Measurements from ENCODE around the gene PRKAA1.

GRCh38 chr5:40813698-40814281 is 15.6 kb upstream of the PRKAA1 start:
- TF ChIP-seq REST (IDR thresholded peaks at IDR 0.05; ENCODE audit: low read depth, low read length) (no peak), CTCF (IDR thresholded peaks at IDR 0.05) (no peak), ELF1 (IDR thresholded peaks at IDR 0.05) (no peak), NFIC (IDR thresholded peaks at IDR 0.05; ENCODE audit: borderline replicate concordance) (no peak), GATA2 (CRISPR knock-in tag; IDR thresholded peaks at IDR 0.05) (no peak), MAX (IDR thresholded peaks at IDR 0.05; ENCODE audit: low read depth) (no peak), GABPA (IDR thresholded peaks at IDR 0.05; ENCODE audit: low read depth) (no peak), MXI1 (IDR thresholded peaks at IDR 0.05; ENCODE audit: low read depth, low read length) (no peak), IRF3 (IDR thresholded peaks at IDR 0.05; ENCODE audit: low read depth, low read length) (no peak), EP300 (IDR thresholded peaks at IDR 0.05; ENCODE audit: borderline replicate concordance in 1 of 2, low read depth in 1 of 2, low read length in 1 of 2) (no peak), TAF1 (IDR thresholded peaks at IDR 0.05; ENCODE audit: borderline replicate concordance, low read depth, low read length) (no peak), EZH2phosphoT487 (IDR thresholded peaks at IDR 0.05; ENCODE audit: borderline replicate concordance, low read depth) (no peak), ZBTB33 (IDR thresholded peaks at IDR 0.05; ENCODE audit: borderline replicate concordance, low read depth) (no peak), POLR2AphosphoS5 (IDR thresholded peaks at IDR 0.05; ENCODE audit: low read depth, low read length) (no peak)
